Stimulated activated CD4-positive, alpha-beta T cell treated with anti-CD3 and anti-CD28 coated beads, Interleukin-15, amount 100 ng/mL, for 48 hours (primary cell): ENCODE results near the gene CCR3.

ENCODE experiments used
- DNase-seq, 2 donors: peaks; one replicate each; pipeline ENCODE4 v3.0.0-alpha.2; 2020; ENCODE audit warnings: low read depth in 2 of 2

The CCR3 gene

GRCh38 chr3:46221391-46221790 is 20.9 kb upstream of the CCR3 start:
- no peak for DNase-seq

GRCh38 chr3:46221938-46222337 is 20.3 kb upstream of the CCR3 start:
- no peak for DNase-seq

GRCh38 chr3:46222435-46223161 is 19.7 kb upstream of the CCR3 start:
- no peak for DNase-seq

GRCh38 chr3:46228260-46229242 is 13.7 kb upstream of the CCR3 start:
- no peak for DNase-seq

GRCh38 chr3:46231323-46231722 is 10.9 kb upstream of the CCR3 start:
- DNase-seq = no peak

GRCh38 chr3:46233194-46233593 is 9.1 kb upstream of the CCR3 start:
- DNase-seq = no peak

- DNase-seq = no peak
These were observed 6.8 kb upstream of the CCR3 start for GRCh38 chr3:46235425-46235824.

GRCh38 chr3:46236294-46237054 is 5.8 kb upstream of the CCR3 start:
- no peak for DNase-seq

GRCh38 chr3:46238386-46238785 is 3.9 kb upstream of the CCR3 start:
- DNase-seq = no peak

- DNase-seq = no peak
These were observed 2.8 kb upstream of the CCR3 start for GRCh38 chr3:46239301-46239938.

GRCh38 chr3:46239952-46240351 is 2.3 kb upstream of the CCR3 start:
- DNase-seq = no peak

GRCh38 chr3:46243560-46243959 is 1.3 kb downstream of the CCR3 start:
- no peak for DNase-seq

- no peak for DNase-seq
These were observed 2.9 kb downstream of the CCR3 start for GRCh38 chr3:46245146-46245545.

GRCh38 chr3:46252980-46253379 is 10.7 kb downstream of the CCR3 start:
- no peak for DNase-seq

GRCh38 chr3:46258525-46258924 is 16.3 kb downstream of the CCR3 start:
- DNase-seq = no peak

- no peak for DNase-seq
These were observed 19.8 kb downstream of the CCR3 start for GRCh38 chr3:46261926-46262594.

GRCh38 chr3:46264002-46264401 is 21.7 kb downstream of the CCR3 start:
- no peak for DNase-seq

GRCh38 chr3:46266598-46266997 is 24.3 kb downstream of the CCR3 start:
- no peak for DNase-seq

GRCh38 chr3:46269556-46269955 is 27.3 kb downstream of the CCR3 start:
- DNase-seq = no peak

GRCh38 chr3:46270474-46270873 is 28.2 kb downstream of the CCR3 start:
- DNase-seq = no peak

GRCh38 chr3:46271209-46271745 is 29.0 kb downstream of the CCR3 start:
- DNase-seq = no peak
